HG03521 (cell line): ENCODE results near the gene PWWP2B.
"Not testable (repeated sequence)": the region's sequence is repeated elsewhere in the genome, so short reads cannot be mapped to it uniquely, and the experiment has no call there.

Source experiments
- ATAC-seq: cut with Tn5 transposase; IDR thresholded peaks from one replicate; pipeline ENCODE4 v1.9.1; 2021; ENCODE audit warnings: mild to moderate bottlenecking, moderate library complexity; ENCODE audit not compliant: unreplicated experiment

Gene PWWP2B

GRCh38 chr10:132430231-132430743, 33.3 kb downstream of the PWWP2B start:
- no peak for ATAC-seq

GRCh38 chr10:132430861-132431271, 33.9 kb downstream of the PWWP2B start:
- ATAC-seq: no peak

GRCh38 chr10:132431537-132432175, 34.7 kb downstream of the PWWP2B start:
- ATAC-seq: no peak

- ATAC-seq: no peak
Measured at GRCh38 chr10:132432176-132432540, 35.2 kb downstream of the PWWP2B start.

GRCh38 chr10:132433671-132434340, 36.8 kb downstream of the PWWP2B start:
- ATAC-seq: no peak

- no peak for ATAC-seq
Measured at GRCh38 chr10:132434405-132435005, 37.5 kb downstream of the PWWP2B start.

- not testable (repeated sequence) for ATAC-seq
Measured at GRCh38 chr10:132435320-132435719, 38.3 kb downstream of the PWWP2B start.

- not testable (repeated sequence) for ATAC-seq
Measured at GRCh38 chr10:132436096-132436495, 39.1 kb downstream of the PWWP2B start.

GRCh38 chr10:132436861-132437410, 39.9 kb downstream of the PWWP2B start:
- ATAC-seq: no peak

GRCh38 chr10:132437541-132437950, 40.5 kb downstream of the PWWP2B start:
- no peak for ATAC-seq

- no peak for ATAC-seq
Measured at GRCh38 chr10:132438091-132439024, 41.4 kb downstream of the PWWP2B start.

- no peak for ATAC-seq
Measured at GRCh38 chr10:132439025-132439388, 42.0 kb downstream of the PWWP2B start.

- no peak for ATAC-seq
Measured at GRCh38 chr10:132439424-132440163, 42.6 kb downstream of the PWWP2B start.

- ATAC-seq: no peak
Measured at GRCh38 chr10:132440791-132441565, 44.0 kb downstream of the PWWP2B start.

GRCh38 chr10:132441818-132442524, 45.0 kb downstream of the PWWP2B start:
- no peak for ATAC-seq

GRCh38 chr10:132442636-132443035, 45.6 kb downstream of the PWWP2B start:
- ATAC-seq: no peak

- no peak for ATAC-seq
Measured at GRCh38 chr10:132443605-132443982, 46.6 kb downstream of the PWWP2B start.

GRCh38 chr10:132443983-132444876, 47.2 kb downstream of the PWWP2B start:
- no peak for ATAC-seq
